HepG2 (cell line): ENCODE measurements around the gene TUT1. TPM values are rescaled to one million over a fixed set of nuclear protein-coding genes. Genes with fewer than 3 reads are reported as not detected.
A peak's percentile ranks its signal among the peaks of the same experiment; 100 is the strongest.

Experiments
- ARNT2 ChIP-seq: sonication (generic); formaldehyde crosslinking; IDR thresholded peaks from 2 replicates; pipeline ENCODE4 v1.8.0; 2022; ENCODE audit warnings: mild to moderate bottlenecking, low read depth, missing genetic modification reagents, moderate library complexity
- ATAD3A ChIP-seq: sonication (generic); formaldehyde crosslinking; IDR thresholded peaks from 2 replicates; pipeline ENCODE4 v1.4.0; 2020; ENCODE audit warnings: missing genetic modification reagents
- CBX1 ChIP-seq: IDR thresholded peaks from one replicate; pipeline ENCODE4 v1.6.1; 2016; ENCODE audit warnings: antibody characterized with exemption, low read depth
- CENPX ChIP-seq: sonication (generic); formaldehyde crosslinking; IDR thresholded peaks from 2 replicates; pipeline ENCODE4 v1.9.0; 2021; ENCODE audit warnings: mild to moderate bottlenecking, missing genetic modification reagents, moderate library complexity
- FLYWCH1 ChIP-seq: sonication (generic); formaldehyde crosslinking; IDR thresholded peaks from 2 replicates; pipeline ENCODE4 v1.8.1; 2023; ENCODE audit warnings: mild to moderate bottlenecking, missing genetic modification reagents
- IKZF1 ChIP-seq: fragments of 450-650 bp; IDR thresholded peaks from 2 replicates; pipeline ENCODE4 v1.7.1; 2016
- JUN ChIP-seq: sonication (generic); formaldehyde crosslinking; IDR thresholded peaks from 2 replicates; pipeline ENCODE4 v1.4.0; 2020; ENCODE audit warnings: mild to moderate bottlenecking, missing genetic modification reagents
- KAT2B ChIP-seq: fragments of 150-350 bp; IDR thresholded peaks from 2 replicates; pipeline ENCODE4 v1.6.1; 2014; ENCODE audit warnings: low read depth, low read length, borderline replicate concordance
- KAT7 ChIP-seq: IDR thresholded peaks from 2 replicates; pipeline ENCODE4 v1.6.1; 2018; ENCODE audit warnings: borderline replicate concordance, missing compliant biosample characterization
- NFYC ChIP-seq: IDR thresholded peaks from 2 replicates; pipeline ENCODE4 v1.6.1; 2016; ENCODE audit warnings: missing genetic modification reagents, missing compliant biosample characterization
- PHF21A ChIP-seq: sonication (generic); formaldehyde crosslinking; IDR thresholded peaks from 2 replicates; pipeline ENCODE4 v1.5.0; 2020; ENCODE audit warnings: mild to moderate bottlenecking, missing genetic modification reagents
- SOX5 ChIP-seq: IDR thresholded peaks from 2 replicates; pipeline ENCODE4 v1.6.1; 2016; ENCODE audit warnings: borderline replicate concordance
- YY1 ChIP-seq: IDR thresholded peaks from 2 replicates; pipeline ENCODE4 v1.6.1; 2011; ENCODE audit warnings: low read length, low read depth, moderate library complexity, mild to moderate bottlenecking; ENCODE audit not compliant: insufficient read depth, insufficient replicate concordance
- ZFYVE20 ChIP-seq: sonication (generic); formaldehyde crosslinking; IDR thresholded peaks from 2 replicates; pipeline ENCODE4 v1.8.0; 2023; ENCODE audit warnings: low read depth, mild to moderate bottlenecking, moderate library complexity, missing genetic modification reagents, borderline replicate concordance
- ZMAT3 ChIP-seq: sonication (generic); formaldehyde crosslinking; conservative IDR thresholded peaks from 2 replicates; pipeline ENCODE4 v1.7.0; 2021; ENCODE audit warnings: missing genetic modification reagents
- ZNF431 ChIP-seq: sonication (generic); formaldehyde crosslinking; IDR thresholded peaks from 2 replicates; pipeline ENCODE4 v1.9.0; 2022; ENCODE audit warnings: missing genetic modification reagents, low read depth, mild to moderate bottlenecking, borderline replicate concordance
- ZNF567 ChIP-seq: sonication (generic); formaldehyde crosslinking; IDR thresholded peaks from 2 replicates; pipeline ENCODE4 v1.8.1; 2023; ENCODE audit warnings: mild to moderate bottlenecking, missing genetic modification reagents, borderline replicate concordance
- ZNF776 ChIP-seq: sonication (generic); formaldehyde crosslinking; IDR thresholded peaks from 2 replicates; pipeline ENCODE4 v1.4.0; 2020; ENCODE audit warnings: mild to moderate bottlenecking, missing genetic modification reagents
- ZNF800 ChIP-seq: sonication (generic); formaldehyde crosslinking; IDR thresholded peaks from 2 replicates; pipeline ENCODE4 v1.4.0; 2020; ENCODE audit warnings: missing genetic modification reagents
- polyA plus RNA-seq, 8 experiments: library from polyadenylated mRNA; depleted of rRNA in 3 of 8; stranded (reverse) in 7 of 8; unstranded in 1 of 8; fragments of >200 nt; fragmentation: Illumina TruSeq in 4 of 8; extraction: Trizol in 4 of 8; gene quantifications; 2 replicates each; pipeline versions ENCODE4 v1.2.1 to v1.2.3, GENCODE V29; 2011 to 2016; ENCODE audit warnings: low read depth in 4 of 8, missing spikeins in 1 of 8, mixed read lengths in 1 of 8; ENCODE audit not compliant: insufficient read depth in 1 of 8
- total RNA-seq, 5 experiments: library from RNA; depleted of rRNA; stranded (reverse); fragments of >200 nt; fragmentation: Illumina TruSeq; extraction: Trizol; gene quantifications; 2 replicates each; pipeline ENCODE4 v1.2.3, GENCODE V29; 2016; ENCODE audit warnings: low read depth in 1 of 5
- TF ChIP-seq, protein P1 (sequence below): sonication (generic); formaldehyde crosslinking; IDR thresholded peaks from 2 replicates; pipeline ENCODE4 v1.8.1; 2023; ENCODE audit warnings: mild to moderate bottlenecking, inconsistent platforms, moderate library complexity, missing genetic modification reagents, borderline replicate concordance
- TF ChIP-seq, protein P2 (sequence below): IDR thresholded peaks from 2 replicates; pipeline ENCODE4 v1.6.1; 2012; ENCODE audit warnings: low read length, improper control_type of control experiment
- TF ChIP-seq, protein P3 (sequence below): sonication (generic); formaldehyde crosslinking; IDR thresholded peaks from 2 replicates; pipeline ENCODE4 v1.8.1; 2023; ENCODE audit warnings: mild to moderate bottlenecking, moderate library complexity, missing genetic modification reagents

Gene TUT1
- total and polyA plus RNA-seq, 2 of the 13 experiments (the other 11 are each of a cell fraction or from before 2014, with no cell fraction given): 9.7 to 14.3 TPM

DNA sequence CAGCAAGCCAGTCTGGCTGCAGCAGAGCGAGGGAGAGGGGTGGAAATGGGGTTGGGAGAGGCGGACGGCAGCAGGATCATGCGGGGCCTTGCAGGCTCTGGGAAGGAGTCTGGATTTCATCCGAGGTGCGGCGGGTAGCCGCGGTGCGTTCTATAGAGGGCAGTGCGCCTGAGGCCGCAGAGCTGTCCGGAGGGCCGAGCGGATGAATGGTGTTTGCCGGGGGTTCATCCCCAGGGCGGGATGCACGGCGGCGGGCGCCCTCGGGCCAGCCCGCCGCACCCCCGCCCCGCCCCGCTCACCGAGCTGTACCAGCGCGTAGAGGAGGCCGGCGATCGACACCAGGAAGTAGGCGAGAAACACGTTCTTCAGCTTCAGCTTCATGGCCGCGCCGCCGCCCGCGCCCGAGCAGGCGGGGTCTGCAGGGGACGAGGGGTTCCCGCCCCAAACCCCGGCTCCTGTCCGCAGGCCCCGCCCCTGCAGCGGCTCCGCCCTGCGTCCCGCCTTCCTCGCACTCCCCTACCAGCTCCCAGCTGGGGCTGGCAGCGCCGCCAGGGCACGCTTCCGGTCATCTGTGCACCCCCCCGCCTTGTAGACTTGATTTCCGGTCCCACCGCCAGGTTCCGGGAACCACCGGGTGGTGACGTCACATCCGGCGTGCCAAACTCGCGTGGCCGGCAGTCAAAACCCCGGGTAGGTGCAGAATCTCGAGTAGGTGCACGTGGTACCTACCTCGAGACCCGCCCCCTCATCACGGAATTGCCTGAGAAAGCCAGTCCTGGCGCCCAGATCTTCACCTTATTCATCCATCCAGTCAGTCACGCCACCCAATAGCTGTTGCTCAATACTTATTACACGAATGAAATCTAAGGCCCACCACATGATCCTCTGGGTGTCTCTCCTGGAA is 30.5 kb upstream of the TUT1 start, which contains the start of gene B3GAT3 (continued):
- TF ChIP-seq KAT2B (no peak), NFYC (CRISPR knock-in tag) (peak; percentile 58; the same call in 1 of the 2 replicates), JUN (no peak), ZNF567 (CRISPR knock-in tag) (no peak), ZMAT3 (CRISPR knock-in tag) (peak; percentile 90), ZNF431 (peak; percentile 76; the same call in 1 of the 2 replicates), PHF21A (CRISPR knock-in tag) (peak; percentile 80), YY1 (peak; percentile 68), ZFYVE20 (CRISPR knock-in tag) (no peak), CENPX (CRISPR knock-in tag) (no peak), KAT7 (CRISPR knock-in tag) (peak; percentile 83), ZNF776 (peak; percentile 85), SOX5 (CRISPR knock-in tag) (peak; percentile 57; the same call in 1 of the 2 replicates), ZNF800 (CRISPR knock-in tag) (peak; percentile 37; the same call in 1 of the 2 replicates), FLYWCH1 (no peak), ARNT2 (CRISPR knock-in tag) (no peak), ATAD3A (CRISPR knock-in tag) (no peak), CBX1 (no peak), IKZF1 (no peak)
- TF ChIP-seq, protein P1, sequence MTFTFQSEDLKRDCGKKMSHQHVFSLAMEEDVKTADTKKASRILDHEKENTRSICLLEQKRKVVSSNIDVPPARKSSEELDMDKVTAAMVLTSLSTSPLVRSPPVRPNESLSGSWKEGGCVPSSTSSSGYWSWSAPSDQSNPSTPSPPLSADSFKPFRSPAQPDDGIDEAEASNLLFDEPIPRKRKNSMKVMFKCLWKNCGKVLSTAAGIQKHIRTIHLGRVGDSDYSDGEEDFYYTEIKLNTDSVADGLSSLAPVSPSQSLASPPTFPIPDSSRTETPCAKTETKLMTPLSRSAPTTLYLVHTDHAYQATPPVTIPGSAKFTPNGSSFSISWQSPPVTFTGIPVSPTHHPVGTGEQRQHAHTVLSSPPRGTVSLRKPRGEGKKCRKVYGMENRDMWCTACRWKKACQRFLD (CRISPR knock-in tag): 0 out of 2 replicates have a peak, but pooled peaks have one; percentile 68
- TF ChIP-seq, protein P2, sequence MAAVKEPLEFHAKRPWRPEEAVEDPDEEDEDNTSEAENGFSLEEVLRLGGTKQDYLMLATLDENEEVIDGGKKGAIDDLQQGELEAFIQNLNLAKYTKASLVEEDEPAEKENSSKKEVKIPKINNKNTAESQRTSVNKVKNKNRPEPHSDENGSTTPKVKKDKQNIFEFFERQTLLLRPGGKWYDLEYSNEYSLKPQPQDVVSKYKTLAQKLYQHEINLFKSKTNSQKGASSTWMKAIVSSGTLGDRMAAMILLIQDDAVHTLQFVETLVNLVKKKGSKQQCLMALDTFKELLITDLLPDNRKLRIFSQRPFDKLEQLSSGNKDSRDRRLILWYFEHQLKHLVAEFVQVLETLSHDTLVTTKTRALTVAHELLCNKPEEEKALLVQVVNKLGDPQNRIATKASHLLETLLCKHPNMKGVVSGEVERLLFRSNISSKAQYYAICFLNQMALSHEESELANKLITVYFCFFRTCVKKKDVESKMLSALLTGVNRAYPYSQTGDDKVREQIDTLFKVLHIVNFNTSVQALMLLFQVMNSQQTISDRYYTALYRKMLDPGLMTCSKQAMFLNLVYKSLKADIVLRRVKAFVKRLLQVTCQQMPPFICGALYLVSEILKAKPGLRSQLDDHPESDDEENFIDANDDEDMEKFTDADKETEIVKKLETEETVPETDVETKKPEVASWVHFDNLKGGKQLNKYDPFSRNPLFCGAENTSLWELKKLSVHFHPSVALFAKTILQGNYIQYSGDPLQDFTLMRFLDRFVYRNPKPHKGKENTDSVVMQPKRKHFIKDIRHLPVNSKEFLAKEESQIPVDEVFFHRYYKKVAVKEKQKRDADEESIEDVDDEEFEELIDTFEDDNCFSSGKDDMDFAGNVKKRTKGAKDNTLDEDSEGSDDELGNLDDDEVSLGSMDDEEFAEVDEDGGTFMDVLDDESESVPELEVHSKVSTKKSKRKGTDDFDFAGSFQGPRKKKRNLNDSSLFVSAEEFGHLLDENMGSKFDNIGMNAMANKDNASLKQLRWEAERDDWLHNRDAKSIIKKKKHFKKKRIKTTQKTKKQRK: no peak
- TF ChIP-seq, protein P3, sequence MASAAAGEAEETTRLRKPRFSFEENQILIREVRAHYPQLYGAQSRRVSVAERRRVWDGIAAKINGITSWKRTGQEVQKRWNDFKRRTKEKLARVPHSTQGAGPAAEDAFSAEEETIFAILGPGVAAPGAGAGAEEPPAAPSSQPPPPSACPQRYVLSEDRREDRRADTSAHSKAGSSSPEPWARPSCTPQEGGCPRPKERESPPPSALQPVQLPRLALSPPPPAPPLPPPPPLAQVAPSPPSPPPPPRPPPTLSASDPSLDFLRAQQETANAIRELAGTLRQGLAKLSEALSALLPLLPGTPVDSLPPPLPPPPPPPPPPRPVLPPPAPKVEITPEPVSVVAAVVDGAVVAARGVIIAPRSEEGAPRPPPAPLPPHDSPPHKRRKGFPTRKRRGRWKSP (CRISPR knock-in tag): peak; percentile 47; the same call in 1 of the 2 replicates
